ENCODE measurements around the gene PARN. TPM values are rescaled to one million over a fixed set of nuclear protein-coding genes. Genes with fewer than 3 reads are reported as not detected.
"Not testable (repeated sequence)": the region's sequence is repeated elsewhere in the genome, so short reads cannot be mapped to it uniquely, and the experiment has no call there.

Gene PARN
- total RNA-seq, 1 donor from 2014 or later = 31.2 TPM

DNA sequence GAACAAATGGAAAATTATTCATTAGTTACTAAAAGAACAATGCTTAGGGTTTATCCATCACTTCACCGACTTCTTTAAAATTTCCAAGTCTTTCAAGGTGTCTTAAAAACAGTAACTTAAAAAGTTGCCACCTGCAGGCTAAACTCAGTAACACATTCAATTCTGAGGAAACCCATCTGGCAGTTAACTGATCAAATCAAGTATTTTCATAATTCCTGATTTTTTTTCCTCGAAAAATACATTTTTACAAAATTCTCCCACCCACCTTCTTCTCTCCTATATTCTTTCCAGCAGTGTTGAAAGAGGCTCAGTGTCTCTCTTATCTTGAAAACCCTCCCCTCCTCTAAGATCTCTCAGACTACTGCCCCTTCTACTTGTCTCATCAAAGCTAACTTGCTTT lies 29.9 kb downstream of the PARN start:
- TF ChIP-seq, protein P1, sequence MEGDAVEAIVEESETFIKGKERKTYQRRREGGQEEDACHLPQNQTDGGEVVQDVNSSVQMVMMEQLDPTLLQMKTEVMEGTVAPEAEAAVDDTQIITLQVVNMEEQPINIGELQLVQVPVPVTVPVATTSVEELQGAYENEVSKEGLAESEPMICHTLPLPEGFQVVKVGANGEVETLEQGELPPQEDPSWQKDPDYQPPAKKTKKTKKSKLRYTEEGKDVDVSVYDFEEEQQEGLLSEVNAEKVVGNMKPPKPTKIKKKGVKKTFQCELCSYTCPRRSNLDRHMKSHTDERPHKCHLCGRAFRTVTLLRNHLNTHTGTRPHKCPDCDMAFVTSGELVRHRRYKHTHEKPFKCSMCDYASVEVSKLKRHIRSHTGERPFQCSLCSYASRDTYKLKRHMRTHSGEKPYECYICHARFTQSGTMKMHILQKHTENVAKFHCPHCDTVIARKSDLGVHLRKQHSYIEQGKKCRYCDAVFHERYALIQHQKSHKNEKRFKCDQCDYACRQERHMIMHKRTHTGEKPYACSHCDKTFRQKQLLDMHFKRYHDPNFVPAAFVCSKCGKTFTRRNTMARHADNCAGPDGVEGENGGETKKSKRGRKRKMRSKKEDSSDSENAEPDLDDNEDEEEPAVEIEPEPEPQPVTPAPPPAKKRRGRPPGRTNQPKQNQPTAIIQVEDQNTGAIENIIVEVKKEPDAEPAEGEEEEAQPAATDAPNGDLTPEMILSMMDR (IDR thresholded peaks at IDR 0.05) = peak; percentile 46
- peaks cover 83% of the 10 kb centered on the region for H3K36me3 ChIP-seq
- DNase-seq (no peak), ATAC-seq (no peak)
- no peaks in the 10 kb centered on the region for H3K4me1 ChIP-seq
- H3K27me3 ChIP-seq = no peaks in the 10 kb centered on the region
- intact Hi-C loops (cut with DNase I) = no loop called here
- H3K27ac ChIP-seq = no peak overlapping the region
- H3K4me3 ChIP-seq = no peak overlapping the region
- H3K9me3 ChIP-seq = no peaks in the 10 kb centered on the region

DNA sequence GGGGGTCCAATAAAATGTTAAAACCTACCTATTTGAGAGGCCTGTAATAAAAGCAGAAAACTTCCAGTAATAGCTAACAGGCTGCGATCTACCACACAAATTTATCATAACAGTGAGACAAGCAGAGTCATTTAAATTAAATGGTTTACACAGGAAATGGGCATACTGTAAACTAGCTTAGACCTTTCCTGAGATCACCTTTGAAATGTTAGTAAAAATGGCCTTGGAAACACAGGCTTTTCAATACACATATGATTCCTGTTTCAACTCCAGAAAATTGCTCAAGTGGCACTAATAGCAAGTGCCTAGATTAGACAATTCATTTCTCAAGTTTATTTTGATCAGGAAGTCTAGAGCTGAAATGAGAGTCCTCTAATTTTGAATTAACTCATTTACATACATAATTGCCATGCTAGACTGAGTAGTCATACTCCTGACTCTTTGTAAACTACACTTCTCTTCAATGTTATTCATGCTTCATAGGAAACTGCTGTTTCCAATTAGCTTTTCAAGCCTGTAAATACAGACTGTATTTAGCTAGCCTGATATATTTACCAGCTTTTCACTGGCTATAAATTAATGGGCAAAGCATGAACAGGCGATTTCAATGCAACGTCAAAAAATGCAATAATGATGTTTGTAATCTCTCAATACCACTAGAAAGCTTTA lies 43.3 kb downstream of the PARN start:
- H3K27me3 ChIP-seq = no peaks in the 10 kb centered on the region
- H3K36me3 ChIP-seq = peaks cover 78% of the 10 kb centered on the region
- intact Hi-C loops (cut with DNase I) = no loop called here
- ATAC-seq (no peak), DNase-seq (no peak)
- no peaks in the 10 kb centered on the region for H3K9me3 ChIP-seq
- TF ChIP-seq, protein P1 (IDR thresholded peaks at IDR 0.05) = no peak
- no peak overlapping the region for H3K4me3 ChIP-seq
- H3K4me1 ChIP-seq = no peaks in the 10 kb centered on the region
- H3K27ac ChIP-seq = no peak overlapping the region

DNA sequence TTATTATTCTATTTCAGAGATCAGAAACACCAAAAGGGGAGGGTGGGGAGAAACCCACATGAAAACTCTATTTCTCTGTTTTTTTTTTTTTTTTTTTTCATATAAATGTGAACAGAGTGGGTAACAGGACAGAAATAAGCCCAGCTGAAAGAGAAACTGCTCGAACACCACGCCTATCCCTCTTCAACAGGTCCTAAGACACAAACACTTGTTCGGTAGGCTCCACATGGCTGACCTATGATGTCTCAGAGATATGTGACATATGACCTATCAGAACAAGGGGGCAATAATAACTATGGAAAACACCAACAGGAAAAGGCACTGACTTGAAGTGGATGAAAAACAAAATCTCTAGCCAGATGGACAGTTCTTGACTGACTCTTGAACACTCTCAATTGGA lies 44.8 kb downstream of the PARN start:
- no peak for DNase-seq
- intact Hi-C loops (cut with DNase I) = no loop called here

DNA sequence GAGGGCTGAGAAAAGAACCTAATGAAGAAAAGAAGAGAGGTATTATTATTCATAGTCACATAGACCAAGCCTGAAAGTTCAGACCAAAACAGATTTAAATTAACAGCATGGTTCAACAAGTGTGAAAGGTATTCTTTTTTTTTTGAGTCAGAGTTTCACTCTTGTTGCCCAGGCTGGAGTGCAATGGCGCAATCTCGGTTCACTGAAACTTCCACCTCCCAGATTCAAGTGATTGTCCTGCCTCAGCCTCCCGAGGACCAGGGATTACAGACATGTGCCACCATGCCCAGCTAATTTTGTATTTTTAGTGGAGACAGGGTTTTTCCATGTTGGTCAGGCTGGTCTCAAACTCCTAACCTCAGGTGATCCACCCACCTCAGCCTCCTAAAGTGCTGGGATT lies 49.1 kb downstream of the PARN start:
- H3K4me1 ChIP-seq; H3K27ac ChIP-seq; ATAC-seq; H3K9me3 ChIP-seq; H3K4me3 ChIP-seq; H3K27me3 ChIP-seq; intact Hi-C loops (cut with DNase I); DNase-seq: not testable (repeated sequence)
- H3K36me3 ChIP-seq = peaks cover 87% of the 10 kb centered on the region

More for the DNA sequence above, 44.8 kb downstream of the PARN start:
- H3K27me3 ChIP-seq = no peaks in the 10 kb centered on the region
- H3K9me3 ChIP-seq = no peaks in the 10 kb centered on the region
- H3K27ac ChIP-seq = no peak overlapping the region
- TF ChIP-seq, protein P1 (IDR thresholded peaks at IDR 0.05) = no peak
- H3K4me3 ChIP-seq = no peak overlapping the region
- peaks cover 78% of the 10 kb centered on the region for H3K36me3 ChIP-seq
- ATAC-seq = no peak
- no peaks in the 10 kb centered on the region for H3K4me1 ChIP-seq

DNA sequence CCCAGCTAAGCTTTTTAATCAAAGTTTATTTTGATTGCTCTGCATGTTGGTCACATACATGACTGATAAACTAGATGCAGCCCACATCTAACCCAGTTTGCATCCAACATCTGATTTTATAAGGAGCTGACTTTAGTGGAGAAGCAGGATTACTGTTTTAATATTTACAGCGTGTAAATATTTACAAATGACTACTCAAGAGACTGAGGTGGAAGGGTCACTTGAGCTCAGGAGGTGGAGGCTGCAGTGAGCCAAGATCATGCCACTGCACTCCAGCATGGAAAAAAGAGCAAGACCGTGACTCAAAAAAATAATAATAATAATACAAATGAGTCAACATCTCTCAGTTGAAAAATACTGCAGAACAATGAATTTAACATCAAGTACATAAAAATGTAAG lies 50.8 kb downstream of the PARN start:
- Histone ChIP-seq H3K9me3 (no peaks in the 10 kb centered on the region), H3K36me3 (peaks cover 95% of the 10 kb centered on the region), H3K27me3 (no peaks in the 10 kb centered on the region), H3K4me3 (no peak overlapping the region), H3K27ac (no peak overlapping the region), H3K4me1 (no peaks in the 10 kb centered on the region)
- intact Hi-C loops (cut with DNase I) = no loop called here
- TF ChIP-seq, protein P1 (IDR thresholded peaks at IDR 0.05) = no peak
- ATAC-seq (peak; percentile 75), DNase-seq (no peak)

DNA sequence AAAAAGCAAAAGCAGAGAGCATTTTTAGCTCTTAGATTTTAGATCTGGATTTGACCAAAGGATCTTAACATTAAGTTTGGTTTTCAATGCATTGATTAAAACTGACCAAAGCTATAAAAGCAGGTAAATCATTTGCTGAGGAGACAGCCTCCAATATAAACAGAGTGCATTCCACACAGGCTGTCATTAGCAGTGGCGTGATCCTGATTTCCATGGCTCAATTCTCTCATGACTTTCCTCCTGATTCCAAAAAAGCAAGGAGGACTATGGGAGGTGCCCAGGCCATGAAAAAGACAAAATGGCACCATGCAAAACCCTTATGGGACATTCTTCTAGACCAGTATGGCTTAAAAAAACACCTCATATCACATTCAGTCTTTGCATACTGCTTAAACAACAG lies 53.5 kb downstream of the PARN start:
- peaks cover 5% of the 10 kb centered on the region for H3K4me1 ChIP-seq
- DNase-seq (no peak), ATAC-seq (no peak)
- H3K27ac ChIP-seq = no peak overlapping the region
- no peaks in the 10 kb centered on the region for H3K9me3 ChIP-seq
- TF ChIP-seq, protein P1 (IDR thresholded peaks at IDR 0.05) = no peak
- no peak overlapping the region for H3K4me3 ChIP-seq
- no peaks in the 10 kb centered on the region for H3K27me3 ChIP-seq
- peaks cover 67% of the 10 kb centered on the region for H3K36me3 ChIP-seq
- intact Hi-C loops (cut with DNase I) = no loop called here

Data from upper lobe of right lung (tissue), 1 donor.